Endothelial cell of umbilical vein (primary cell): ENCODE data around the gene VPS45.

ENCODE experiments used
- EZH2 ChIP-seq: IDR thresholded peaks from 2 replicates; pipeline ENCODE4 v1.6.1; 2012; ENCODE audit warnings: borderline replicate concordance, low read depth, mild to moderate bottlenecking, moderate library complexity, low read length, inconsistent platforms; ENCODE audit not compliant: severe bottlenecking
- FOS ChIP-seq: IDR thresholded peaks from 2 replicates; pipeline ENCODE4 v1.6.1; 2011; ENCODE audit warnings: mild to moderate bottlenecking, low read length, moderate library complexity, borderline replicate concordance; ENCODE audit not compliant: insufficient read depth
- POLR2A ChIP-seq: IDR thresholded peaks from 2 replicates; pipeline ENCODE4 v1.6.1; 2012; ENCODE audit warnings: low read depth, mild to moderate bottlenecking, control low read depth, low read length
- POLR2AphosphoS5 ChIP-seq: IDR thresholded peaks from 2 replicates; pipeline ENCODE4 v1.6.1; 2012; ENCODE audit warnings: low read depth, mild to moderate bottlenecking, control low read depth, low read length, moderate library complexity; ENCODE audit not compliant: insufficient read depth
- TF ChIP-seq, protein P1 (sequence below), 2 donors: IDR thresholded peaks; 1 replicate in 1 of 2; 2 replicates in 1 of 2; pipeline ENCODE4 v1.5.1; 2011; ENCODE audit warnings: low read length in 2 of 2, mild to moderate bottlenecking in 2 of 2, moderate library complexity in 2 of 2, control low read depth in 1 of 2, inconsistent platforms in 1 of 2, low read depth in 1 of 2; ENCODE audit not compliant: insufficient read depth in 1 of 2; ENCODE audit errors: extremely low read depth in 1 of 2
- TF ChIP-seq, protein P2 (sequence below): IDR thresholded peaks from 2 replicates; pipeline ENCODE4 v1.6.1; 2011; ENCODE audit not compliant: insufficient read depth, insufficient read length

DNA sequence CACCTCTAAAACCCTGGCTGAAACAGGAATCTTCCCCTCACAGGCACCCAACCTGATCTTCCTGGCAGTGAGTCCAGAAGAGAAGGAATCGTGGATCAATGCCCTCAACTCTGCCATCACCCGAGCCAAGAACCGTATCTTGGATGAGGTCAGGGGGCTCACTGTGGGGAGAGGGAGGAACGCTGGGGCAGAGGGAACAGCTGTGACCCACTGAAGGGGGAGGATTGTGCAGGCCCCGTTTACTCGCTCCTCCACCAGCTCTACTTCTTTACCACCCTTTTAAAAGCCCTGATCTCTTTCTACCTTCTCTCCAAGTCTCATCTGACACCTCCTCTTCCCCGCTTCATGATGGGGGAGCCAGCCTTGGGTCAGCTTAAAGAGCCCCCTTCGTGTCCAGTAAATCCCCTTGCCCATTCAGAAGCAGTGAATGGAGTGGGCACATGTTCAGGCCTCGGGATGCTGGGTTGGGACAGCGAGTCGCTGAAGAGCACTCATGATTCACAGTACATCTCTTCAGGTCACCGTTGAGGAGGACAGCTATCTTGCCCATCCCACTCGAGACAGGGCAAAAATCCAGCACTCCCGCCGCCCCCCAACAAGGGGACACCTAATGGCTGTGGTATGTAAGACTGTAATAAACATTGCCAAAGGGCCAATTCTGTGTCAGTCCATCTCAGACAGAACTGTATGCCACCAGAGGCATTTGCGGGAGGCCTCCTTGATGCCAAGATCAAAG lies 89.5 kb downstream of the VPS45 start:
- TF ChIP-seq, protein P1, sequence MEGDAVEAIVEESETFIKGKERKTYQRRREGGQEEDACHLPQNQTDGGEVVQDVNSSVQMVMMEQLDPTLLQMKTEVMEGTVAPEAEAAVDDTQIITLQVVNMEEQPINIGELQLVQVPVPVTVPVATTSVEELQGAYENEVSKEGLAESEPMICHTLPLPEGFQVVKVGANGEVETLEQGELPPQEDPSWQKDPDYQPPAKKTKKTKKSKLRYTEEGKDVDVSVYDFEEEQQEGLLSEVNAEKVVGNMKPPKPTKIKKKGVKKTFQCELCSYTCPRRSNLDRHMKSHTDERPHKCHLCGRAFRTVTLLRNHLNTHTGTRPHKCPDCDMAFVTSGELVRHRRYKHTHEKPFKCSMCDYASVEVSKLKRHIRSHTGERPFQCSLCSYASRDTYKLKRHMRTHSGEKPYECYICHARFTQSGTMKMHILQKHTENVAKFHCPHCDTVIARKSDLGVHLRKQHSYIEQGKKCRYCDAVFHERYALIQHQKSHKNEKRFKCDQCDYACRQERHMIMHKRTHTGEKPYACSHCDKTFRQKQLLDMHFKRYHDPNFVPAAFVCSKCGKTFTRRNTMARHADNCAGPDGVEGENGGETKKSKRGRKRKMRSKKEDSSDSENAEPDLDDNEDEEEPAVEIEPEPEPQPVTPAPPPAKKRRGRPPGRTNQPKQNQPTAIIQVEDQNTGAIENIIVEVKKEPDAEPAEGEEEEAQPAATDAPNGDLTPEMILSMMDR (IDR thresholded peaks at IDR 0.05; ENCODE audit: extremely low read depth in 1 of 2, insufficient read depth in 1 of 2, low read depth in 1 of 2, low read length in 2 of 2): no peak
- TF ChIP-seq EZH2: no peak
- TF ChIP-seq POLR2A: no peak
- TF ChIP-seq, protein P2, sequence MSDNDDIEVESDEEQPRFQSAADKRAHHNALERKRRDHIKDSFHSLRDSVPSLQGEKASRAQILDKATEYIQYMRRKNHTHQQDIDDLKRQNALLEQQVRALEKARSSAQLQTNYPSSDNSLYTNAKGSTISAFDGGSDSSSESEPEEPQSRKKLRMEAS: no peak
- no peak for TF ChIP-seq FOS
- TF ChIP-seq POLR2AphosphoS5: no peak
